ENCODE data around the gene PEAK1.

The PEAK1 gene

DNA sequence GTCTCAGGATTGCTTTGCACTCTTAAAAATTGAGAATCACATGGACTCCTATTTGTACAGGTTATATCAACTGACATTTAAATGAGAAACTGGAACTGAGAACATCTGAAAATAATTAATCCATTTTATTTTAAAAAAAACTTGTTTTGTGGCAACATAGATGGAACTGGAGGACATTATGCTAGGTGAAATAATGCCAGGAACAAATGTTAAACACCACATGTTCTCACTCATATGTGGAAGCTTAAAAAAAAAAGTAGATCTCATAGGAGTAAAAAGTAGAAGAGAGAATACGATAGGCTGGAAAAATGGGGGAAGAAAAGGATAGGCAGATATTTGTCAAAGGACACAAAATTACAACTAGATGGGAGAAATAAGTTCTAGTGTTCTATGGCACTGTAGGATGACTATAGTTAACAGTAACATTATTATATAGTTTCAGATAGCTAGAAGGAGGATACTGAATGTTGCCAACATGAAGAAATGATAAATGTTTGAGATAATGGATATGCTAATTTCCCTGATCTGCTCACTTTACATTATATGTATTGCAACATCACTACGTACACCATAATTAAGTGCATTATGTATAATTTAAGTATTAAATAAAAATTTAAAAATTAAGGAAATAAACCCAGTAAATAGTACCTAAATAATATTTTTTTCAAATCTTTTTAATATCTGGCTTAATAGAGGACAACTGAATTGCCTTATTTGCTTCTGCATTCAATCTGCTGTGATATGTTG is 248.5 kb downstream of the PEAK1 start:
- DNase-seq (ENCODE audit: low spot score): no peak

DNA sequence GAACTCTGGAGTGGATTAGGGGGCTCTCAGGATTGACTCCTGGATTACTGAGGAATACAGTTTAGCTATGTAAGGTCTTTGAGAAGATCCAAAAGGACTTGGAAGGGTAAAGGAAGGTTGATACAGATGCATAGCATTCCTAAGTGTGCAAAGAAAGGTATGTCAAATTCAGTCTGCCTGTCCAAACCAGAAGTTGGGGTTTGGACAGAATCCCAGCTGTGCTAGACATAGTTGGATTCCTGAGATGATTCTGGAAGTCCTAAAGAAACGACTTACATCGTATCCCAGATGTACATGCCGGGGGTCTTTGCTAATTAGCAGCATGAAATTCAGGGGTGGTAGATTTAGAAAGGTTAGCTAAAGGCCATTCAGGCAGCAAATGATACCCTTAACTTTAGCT is 251.3 kb downstream of the PEAK1 start:
- no peak for DNase-seq (ENCODE audit: low spot score)

DNA sequence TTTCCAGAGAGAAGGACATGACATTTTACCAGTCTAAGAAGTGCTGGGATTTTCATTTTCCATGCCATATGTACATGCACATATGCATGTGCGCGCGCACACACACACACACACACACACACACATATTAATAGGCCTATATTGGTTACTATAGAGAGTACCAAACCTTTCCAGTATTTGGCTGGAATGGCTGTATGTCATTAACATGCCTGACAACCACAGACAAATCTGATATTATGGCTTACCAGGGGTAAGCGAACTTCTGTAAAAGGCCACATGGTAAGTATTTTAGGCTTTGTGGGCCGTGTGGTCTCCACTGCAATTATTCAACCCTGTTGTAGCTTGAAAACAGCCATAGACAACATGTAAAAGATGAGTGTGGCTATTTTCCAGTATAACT is 251.8 kb downstream of the PEAK1 start:
- no peak for DNase-seq (ENCODE audit: low spot score)

DNA sequence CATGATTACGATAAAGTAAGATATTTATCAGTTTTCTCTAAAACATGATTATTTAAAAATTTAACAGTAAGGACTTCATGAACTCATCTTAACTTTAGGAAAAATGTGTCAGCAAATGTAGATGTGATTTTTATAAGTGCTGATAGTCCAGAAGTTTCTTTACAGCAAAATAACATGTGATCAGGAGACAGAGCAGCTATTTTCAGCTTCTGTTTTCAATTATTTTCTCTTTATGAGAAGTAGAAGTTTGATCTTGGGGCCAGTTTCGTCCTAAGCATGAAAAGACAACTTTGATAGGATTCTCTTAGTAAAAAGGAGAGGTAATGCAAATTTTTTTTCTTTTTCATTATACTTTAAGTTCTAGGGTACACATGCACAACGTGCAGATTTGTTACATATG is 252.5 kb downstream of the PEAK1 start:
- no peak for DNase-seq (ENCODE audit: low spot score)

DNA sequence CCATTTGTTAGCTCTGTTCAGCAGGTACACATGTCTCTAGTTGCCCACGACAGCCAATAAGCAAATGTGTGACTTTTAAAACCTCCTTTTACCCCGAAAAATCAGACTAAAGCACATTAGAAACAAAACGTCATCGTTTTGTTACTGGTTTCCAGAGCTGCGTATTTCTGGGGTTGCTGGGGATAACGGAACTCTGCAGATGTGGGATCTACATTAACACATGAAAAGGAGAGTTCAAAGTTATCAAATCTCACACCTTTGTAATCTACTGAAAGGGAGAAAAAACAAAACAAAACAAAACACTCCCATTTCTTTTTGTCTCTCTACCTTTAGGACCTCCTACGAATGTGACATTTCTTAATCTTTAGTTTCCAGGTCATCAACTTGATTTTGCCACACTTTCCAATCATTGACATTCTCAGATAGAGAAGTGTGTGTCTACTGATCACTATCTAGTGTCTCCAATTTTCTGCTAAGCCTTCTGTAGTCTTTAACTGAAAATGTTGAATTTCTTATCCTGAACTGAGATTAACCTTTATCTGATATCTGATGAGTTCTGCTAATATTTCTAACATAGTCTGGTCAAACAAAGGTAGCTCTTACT is 256.0 kb downstream of the PEAK1 start:
- DNase-seq (ENCODE audit: low spot score): no peak

DNA sequence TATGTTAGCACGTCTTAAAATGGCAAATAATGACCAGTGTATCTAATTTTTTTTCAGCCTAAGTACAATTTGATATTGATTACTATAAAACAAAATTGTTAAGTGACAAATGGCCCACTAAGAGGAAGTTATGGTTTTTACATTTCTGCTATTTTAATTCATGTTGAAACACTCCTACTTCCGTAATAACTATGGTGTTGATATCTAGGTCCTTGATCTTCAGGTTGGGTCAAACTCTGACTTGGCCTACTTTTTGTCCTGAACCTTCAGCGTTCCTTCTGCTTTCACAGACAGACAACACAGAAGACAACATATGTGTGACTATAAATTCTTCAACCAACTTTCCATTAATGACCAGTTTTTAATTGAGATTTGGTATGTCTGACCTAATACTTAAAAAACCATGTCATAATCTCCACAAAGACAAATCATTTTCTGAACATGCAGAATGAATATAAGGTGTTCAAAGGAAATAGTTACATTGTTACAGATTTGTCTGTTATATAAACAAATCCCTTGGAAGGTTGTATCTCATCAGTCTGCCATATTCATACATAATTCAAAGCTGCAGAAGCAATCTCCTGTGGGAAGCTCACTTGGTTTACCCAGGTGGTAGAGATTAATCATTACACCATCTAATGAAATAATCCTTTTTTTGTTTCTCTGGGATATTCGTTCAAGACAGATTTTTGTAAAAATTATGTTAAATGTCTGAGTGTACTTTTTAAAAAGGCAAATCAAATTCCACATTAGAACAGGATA is 256.9 kb downstream of the PEAK1 start:
- no peak for DNase-seq (ENCODE audit: low spot score)

DNA sequence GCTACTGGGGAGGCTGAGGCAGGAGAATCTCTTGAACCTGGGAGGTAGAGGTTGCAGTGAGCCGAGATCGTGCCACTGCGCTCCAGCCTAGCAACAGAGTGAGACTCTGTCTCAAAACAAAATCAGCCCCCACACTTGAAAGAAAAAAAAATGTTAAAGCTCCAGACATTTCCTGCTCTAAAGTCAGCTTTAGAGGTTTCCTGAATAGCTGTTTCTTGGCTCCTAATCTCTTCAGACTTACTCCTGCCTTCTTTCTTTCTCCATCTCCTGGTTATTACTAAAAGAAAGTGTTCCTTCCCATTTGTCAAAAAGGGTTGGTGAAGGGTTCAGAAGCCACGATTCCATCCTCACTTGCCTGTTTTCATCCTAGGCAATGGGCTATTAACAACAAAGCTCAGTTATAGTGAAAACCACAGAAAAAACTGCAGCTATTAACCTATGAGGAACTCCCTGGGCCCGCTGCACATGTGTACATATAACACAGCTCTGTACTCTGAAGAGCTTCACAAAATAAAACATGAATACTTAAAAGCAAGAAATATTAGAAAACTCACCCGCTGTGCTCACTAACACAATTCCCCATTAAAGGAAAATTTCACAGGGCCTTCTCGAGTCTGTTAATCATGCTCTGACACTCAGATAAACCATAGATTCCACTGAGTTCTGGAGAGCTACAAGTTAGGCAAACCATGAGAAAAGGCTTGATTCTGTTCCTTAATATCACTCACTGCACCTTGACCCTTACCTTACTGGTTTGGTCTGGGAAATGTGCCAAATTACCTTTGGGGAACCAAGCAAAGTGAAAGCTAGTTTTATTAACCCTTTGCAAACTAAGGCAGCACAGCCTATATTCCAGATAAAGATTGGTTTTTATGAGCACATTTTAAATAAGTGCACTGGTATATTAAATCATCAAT is 259.1 kb downstream of the PEAK1 start:
- DNase-seq (ENCODE audit: low spot score): no peak

DNA sequence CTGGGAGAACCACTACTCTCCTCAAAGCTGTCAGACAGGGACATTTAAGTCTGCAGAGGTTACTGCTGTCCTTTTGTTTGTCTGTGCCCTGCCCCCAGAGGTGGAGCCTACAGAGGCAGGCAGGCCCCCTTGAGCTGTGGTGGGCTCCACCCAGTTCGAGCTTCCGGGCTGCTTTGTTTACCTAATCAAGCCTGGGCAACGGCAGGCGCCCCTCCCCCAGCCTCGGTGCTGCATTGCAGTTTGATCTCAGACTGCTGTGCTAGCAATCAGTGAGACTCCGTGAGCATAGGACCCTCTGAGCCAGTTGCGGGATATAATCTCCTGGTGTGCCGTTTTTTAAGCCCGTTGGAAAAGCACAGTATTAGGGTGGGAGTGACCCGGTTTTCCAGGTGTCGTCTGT is 263.9 kb downstream of the PEAK1 start:
- peak; percentile 12 for DNase-seq (ENCODE audit: low spot score)

DNA sequence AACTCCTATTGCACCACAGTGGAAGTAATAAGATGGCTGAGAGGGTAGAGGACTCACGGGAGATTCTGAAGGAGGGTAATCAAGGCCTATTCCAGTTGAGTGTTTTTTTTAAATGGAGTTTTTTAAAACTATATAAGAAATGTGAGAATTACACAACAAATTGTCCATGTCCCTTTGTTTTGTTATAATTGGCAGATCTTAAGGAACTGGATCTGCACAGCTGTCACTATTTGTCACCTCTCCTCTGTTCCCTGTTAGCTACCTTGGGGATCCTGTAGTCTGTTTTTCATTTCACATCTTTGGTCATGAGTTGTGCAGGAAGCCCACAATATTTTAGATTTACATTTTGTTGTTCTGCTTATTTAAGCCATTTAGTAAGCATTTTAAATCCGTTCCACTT is 271.7 kb downstream of the PEAK1 start:
- DNase-seq (ENCODE audit: low spot score): no peak

DNA sequence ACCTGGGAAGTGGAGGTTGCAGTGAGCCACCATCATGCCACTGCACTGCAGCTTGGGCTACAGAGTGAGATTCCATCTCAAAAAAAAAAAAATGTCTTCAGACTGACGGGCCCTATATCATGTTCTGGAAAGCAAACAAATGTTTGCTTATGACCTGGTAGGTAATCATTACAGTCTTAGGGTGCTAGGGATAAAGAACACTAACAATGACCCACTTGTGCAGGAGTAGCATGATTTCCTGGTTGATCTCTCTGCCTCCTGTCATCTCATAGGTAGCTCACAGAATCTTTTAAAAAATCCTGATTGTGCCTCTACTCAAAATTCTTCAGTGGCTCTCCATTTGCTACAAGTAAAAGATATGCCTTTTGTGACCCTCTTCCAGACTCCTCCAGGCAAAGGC is 274.5 kb downstream of the PEAK1 start:
- no peak for DNase-seq (ENCODE audit: low spot score)

DNA sequence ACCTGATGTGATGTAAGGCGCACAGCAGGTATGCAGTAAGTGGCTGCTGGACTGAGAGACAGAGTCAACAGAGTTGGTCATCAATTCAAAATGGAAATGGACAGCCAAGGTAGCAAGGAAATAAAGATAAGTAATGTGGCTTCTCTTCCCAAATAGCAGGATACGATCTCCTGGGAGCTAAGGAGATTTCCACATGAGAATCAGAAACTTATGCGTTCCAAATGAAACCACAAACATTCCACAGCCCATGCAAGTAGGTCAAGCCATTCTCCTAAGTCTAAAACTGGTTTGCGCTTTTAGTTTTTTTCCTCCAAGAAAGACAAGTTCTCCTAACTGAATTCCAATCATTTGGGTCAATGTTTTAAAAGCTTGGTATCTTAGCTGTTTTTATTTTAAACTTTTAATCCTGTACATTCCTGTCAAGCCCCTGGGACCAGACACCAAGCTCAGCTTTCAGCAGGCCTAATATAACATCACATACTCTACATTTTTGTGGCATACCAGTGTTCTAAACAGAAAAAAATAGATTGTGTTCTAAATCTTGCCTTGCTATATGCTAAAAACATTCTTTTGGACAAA is 275.3 kb downstream of the PEAK1 start:
- DNase-seq (ENCODE audit: low spot score): no peak

DNA sequence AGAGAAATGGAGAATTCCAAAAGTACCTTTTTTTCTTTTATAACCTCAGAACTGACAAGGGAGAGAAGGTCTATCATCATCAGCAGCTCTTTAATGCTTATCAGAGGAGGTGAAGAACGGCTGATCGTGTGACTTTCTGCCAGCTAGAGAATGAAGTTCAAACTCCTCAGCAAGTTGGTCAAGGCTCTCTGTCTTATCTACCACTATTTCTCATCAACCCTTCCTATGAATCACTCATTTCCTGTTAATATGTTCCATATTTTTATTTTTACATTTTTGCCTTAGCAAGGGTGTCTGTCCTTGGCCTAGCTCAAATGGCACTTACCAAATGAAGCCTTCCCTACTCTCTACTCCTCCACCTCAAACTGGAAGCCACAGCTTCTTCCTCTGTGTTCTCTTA is 275.9 kb downstream of the PEAK1 start:
- no peak for DNase-seq (ENCODE audit: low spot score)

DNA sequence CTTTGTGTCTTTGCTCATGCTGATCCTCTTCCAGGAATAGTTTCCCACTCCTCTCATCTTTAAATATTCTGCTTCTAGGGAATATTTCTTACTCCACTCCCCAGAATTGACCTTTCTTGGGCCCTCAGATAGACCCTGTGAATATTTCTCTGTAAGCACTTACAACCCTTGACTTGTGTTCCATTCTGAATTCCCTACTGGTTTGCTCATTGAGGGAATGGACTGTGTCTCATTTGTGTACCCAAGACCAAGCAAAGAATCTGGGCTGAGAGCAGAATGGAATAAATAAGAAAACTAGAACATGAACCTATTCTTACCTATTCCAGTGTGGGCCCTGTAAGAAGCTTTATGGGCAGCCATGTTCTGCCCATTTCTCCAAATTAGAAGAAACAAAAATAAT is 276.3 kb downstream of the PEAK1 start:
- DNase-seq (ENCODE audit: low spot score): no peak

DNA sequence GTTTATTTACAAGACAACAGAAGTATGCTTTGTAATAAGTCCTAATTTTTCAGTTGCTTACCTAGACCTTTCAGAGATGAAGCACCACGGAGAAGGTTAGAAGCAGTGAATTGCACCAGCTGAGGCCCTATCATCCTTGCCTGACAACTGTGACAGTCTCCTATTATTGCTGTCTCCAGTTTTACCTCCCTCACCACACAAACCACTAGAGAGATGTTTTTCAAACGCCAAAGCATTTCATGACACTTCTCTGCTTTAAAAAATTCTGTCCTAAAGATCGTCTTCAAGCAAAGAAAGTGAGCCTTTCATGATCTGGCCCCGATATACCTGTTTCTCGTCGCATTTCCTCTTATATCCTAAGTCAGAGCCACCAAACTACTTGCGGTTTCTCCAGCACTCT is 276.7 kb downstream of the PEAK1 start:
- no peak for DNase-seq (ENCODE audit: low spot score)

DNA sequence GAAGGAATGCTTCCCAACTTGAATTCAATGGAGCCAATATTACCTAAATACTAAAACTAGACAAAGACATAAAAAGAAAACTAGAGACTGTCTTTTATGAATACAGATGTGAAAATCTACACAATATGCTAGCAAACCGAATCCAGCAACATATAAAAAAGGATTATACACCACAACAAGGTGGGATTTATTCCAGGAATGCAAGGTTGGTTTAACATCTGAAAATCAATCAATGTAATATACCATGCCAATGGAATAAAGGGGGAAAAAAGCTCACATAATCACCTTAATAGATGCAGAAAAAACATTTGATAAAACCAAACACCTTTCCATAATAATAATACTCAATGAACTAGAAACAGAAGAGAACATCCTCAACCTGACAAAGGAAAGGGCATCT is 279.7 kb downstream of the PEAK1 start:
- DNase-seq (ENCODE audit: low spot score): no peak

DNA sequence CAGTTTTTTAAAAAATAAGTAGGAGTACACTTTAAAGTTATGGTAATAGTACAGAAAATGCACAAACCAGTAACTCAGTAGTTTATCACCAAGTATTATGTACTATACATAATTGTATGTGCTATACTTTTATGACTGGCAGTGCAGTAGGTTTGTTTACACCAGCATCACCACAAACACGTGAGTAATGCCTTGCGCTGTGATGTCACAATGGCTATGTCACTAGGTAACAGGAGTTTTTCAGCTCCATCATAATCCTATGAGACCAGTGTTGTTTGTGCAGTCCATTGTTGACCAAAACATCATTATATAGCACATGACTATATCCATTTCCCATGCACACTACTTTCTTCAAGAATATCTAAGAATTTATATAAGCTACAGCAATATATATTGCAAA is 280.6 kb downstream of the PEAK1 start:
- DNase-seq (ENCODE audit: low spot score): no peak

DNA sequence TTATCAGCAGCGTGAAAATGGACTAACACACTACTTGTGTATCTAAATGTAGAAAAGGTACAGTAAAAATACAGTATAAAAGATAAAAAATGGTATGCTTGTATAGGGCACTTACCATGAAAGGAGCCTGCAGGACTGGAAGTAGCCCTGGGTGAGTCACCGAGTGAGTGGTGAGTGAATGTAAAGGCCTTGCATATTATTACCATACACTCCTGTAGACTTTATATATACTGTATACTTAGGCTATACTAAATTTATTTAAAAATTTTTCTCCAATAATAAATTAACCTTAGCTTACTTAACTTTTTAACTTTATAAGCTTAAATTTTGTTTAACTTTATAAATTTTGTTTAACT is 281.8 kb downstream of the PEAK1 start:
- DNase-seq (ENCODE audit: low spot score): no peak

DNA sequence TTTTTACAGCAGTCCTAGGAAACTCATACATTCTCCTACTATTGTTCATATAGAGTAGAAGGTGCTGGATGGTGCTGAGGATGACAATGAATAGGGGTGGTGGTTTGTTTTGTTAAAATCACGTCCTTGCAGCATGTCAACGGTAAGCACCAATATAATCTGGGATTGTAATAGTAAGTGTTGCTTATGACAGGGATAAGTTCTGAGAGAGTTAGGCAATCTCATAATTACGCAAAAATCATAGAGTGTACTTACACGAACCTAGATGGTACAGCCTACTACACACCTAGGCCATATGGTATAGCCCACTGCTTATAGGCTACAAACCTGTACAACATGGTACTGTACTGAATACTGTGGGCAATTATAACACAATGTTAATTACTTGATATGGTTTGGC is 284.7 kb downstream of the PEAK1 start:
- DNase-seq (ENCODE audit: low spot score): no peak

DNA sequence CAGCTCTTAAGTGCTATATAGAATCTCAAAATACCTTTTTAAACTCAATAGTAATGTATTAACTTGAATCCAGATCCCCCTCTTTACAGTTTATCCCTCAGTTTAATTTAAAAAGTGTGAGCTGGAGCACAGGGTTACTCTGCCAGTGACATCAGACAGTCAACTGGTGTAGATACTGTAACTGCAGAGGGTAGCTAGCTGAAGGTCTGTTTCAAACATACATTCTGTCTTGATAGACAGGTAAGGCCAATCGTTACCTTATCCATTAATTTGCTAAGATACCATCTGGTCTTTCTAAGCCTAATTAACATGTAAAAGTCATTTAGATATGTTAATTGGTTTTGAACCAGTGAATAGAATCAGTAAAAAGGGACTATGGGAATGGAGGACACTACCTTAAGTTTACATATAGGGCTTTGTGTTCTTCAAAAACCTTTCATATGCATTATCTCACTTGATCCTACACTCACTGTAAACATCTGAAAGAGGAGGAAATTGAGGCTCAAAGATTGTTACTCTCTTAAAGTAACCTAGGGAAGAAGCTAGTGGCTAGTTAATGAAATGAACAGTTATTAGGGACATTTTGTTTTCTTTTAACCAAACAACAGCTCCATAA is 289.5 kb downstream of the PEAK1 start:
- DNase-seq (ENCODE audit: low spot score): no peak

DNA sequence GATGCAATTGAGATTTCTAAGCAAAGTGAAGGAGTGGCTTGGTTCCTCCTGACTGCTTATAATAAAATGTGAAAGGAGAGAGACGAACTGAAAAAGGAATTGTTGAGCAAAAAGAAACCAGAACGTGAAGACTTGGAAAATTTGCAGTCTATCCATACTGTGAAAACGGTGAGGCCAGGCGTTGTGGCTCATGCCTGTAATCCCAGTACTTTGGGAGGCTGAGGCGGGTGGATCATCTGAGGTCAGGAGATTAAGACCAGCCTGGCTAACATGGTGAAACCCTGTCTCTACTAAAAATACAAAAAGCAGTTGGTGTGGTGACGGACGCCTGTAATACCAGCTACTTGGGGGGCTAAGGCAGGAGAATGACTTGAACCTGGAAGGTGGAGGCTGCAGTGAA is 292.3 kb downstream of the PEAK1 start:
- no peak for DNase-seq (ENCODE audit: low spot score)

DNA sequence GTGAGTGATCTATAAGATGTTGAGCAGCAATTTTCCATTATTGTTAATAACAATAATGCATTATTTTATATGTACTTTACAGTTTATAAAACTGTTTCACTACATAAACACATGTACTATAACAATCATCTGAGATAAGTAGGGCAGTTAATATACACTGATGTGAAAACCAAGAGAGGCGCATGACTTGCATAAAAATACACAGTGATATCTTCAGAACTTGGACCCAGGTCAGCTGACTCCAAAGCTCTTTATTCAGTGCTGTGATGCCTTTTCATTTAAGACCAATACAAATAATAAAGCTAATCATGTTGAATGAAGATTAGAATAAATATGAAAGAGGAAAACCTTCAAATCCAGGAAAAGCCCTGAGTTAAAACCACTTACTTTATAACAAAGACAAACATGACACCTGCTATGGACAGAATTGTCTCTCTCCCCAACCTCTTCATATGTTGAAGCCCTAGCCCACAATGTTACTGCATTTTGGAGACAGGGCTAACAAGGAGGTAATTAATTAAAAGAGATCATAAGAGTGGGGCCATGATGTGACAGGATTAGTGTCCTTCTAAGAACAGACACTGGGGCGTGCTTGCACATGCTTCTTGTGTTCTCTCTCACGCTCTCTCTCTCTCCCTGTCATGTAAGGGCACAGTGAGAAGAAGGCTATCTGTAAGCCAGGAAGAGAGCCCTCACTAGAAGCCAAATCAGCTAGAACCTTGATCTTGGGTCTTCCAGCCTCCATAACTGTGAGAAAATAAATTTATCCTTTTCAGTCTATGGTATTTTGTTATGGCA is 293.2 kb downstream of the PEAK1 start:
- no peak for DNase-seq (ENCODE audit: low spot score)

Data from CD4-positive, alpha-beta T cell treated with Interleukin-15 for 4 hours (primary cell).